GM18867 (cell line): ENCODE data around the gene ELP6.
"Not testable (repeated sequence)": the region's sequence is repeated elsewhere in the genome, so short reads cannot be mapped to it uniquely, and the experiment has no call there.

Experiments used
- ATAC-seq: cut with Tn5 transposase; IDR thresholded peaks from one replicate; pipeline ENCODE4 v1.9.1; 2021; ENCODE audit warnings: mild to moderate bottlenecking, moderate library complexity; ENCODE audit not compliant: unreplicated experiment

The ELP6 gene

DNA sequence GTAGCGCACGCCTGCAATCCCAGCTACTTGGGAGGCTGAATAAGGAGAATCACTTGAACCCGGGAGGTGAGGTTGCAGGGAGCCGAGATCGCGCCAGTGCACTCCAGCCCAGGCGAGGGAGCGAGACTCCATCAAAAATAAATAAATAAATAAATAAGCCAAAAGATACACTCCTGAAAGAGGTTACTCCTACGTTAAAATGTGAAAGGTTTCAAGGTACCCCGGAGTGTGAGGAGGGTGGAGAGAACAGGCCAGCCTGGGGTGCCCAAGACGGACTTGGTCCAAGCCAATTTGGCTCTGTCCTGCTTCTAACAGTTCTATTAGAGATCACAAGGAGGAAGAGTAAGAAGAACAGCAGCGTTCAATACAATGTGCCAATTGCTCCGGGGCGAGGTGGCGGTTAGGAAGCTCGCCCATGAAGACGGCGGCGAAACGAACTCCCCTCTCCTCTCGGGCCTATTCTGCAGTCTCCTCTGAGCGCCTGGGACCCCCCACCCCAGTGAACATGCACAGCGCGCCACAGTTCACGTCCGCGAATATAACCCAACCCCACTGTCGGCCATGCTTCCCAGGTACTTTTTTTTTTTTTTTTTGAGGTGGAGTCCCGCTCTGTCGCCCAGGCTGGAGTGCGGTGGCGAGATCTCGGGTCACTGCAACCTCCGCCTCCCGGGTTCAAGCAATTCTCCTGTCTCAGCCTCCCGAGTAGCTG is 942 bp downstream of the ELP6 start:
- ATAC-seq, result no peak

DNA sequence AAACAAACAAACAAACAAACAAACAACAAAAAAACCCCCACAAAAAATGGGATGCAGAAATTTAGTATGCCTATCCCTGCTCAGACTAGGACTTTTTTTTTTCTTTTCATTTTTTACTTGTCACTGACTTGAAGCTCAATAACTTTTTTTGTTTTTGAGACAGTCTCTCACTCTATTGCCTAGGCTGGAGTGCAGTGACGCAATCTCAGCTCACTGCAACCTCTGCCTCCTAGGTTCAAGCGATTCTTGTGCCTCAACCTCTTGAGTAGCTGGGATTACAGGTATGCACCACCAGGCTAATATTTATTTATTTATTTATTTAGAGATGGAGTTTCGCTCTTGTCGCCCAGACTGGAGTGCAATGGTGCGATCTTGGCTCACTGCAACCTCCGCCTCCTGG is 8.2 kb downstream of the ELP6 start:
- not testable (repeated sequence) for ATAC-seq

- no peak for ATAC-seq
These were observed 9.4 kb downstream of the ELP6 start for GRCh38 chr3:47504113-47504512.

GRCh38 chr3:47503033-47503432 is 10.5 kb downstream of the ELP6 start:
- no peak for ATAC-seq

DNA sequence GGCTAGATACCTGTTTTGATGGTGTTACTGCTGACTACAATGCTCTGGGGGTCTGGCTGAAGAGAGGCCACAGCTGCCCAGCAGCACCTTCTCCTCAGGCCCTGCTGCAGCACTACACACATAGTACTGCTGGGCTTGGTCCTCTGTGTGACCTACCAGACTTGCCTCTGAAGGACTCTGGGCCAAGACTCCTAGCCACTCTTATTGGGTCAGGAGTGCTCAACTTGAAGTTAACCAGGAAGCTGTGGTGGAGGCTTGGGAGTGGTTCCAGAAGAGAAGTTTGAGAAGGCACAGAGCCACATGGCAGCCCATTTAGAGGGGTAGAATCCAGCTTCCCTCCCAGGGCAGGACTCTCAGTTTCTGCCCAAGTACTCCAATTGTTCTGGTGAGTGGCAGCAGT is 16.6 kb downstream of the ELP6 start:
- ATAC-seq, result no peak

GRCh38 chr3:47495886-47496285 is 17.6 kb downstream of the ELP6 start:
- ATAC-seq, result no peak

DNA sequence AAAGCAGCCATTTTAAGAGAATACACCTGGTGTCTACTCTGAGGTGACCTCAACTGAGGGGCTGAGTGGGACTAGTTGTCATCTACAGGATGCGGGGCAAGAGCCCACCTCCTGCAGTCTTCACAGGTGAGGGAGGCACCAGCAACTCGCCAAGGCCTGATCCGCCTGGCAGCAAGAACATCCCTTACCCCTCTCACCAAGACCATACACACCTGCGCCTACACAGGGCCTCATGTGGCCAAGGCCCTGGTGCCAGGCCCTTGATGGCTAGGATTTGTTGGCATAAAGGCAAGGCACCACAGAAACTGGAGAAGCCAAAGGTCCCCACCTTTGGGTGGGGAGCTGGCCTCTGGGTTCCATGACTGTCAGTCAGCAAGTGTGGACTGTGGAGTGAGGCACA is 18.4 kb downstream of the ELP6 start:
- ATAC-seq, result no peak

DNA sequence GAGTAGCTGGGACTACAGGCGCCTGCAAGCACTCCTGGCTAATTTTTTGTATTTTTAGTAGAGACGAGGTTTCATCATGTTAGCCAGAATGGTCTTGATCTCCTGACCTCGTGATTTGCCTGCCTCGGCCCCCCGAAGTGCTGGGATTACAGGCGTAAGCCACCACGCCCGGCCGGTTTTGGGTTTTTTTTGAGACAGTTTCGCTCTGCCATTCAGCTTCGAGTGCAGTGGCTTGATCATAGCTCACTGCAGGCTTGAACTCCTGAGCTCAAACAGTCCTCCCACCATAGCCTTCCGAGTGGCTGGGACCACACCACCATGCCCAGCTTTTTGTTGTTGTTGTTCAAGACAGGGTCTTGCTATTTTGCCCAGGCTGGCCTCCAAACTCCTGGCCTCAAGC is 21.7 kb downstream of the ELP6 start:
- ATAC-seq, result no peak

DNA sequence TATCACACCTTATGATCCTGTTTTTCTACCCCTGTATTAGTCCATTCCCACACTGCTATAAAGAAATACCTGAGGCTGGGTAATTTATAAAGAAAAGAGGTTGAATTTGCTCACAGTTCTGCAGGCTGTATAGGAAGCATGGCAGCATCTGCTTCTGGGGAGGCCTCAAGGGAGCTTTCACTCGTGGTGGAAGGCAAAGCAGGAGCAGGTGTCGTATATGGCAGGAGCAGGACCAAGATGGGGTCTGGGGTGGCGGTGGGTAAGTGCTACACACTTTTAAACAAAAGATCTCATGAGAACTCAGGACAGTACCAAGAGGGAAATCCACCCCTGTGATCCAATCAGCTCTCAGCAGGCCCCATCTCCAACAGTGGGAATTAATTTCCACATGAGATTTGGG is 22.3 kb downstream of the ELP6 start:
- no peak for ATAC-seq

DNA sequence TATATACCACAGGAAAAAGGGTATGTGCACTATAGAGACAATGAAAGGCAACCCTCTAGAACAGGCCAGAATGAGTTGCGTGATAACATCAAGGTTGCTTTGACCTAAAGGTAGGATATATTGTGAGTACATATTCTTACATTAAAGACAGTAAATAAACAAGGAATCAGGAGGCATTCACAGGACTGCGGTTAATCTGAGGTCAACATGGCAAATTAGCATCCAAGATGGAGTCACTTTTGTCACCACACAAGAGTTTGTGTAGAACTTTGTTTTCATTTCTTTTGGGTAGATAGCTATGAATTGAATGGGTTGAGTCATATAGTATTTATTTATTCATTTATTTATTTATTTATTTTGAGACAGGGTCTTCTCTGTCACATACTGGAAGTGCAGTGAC is 26.2 kb downstream of the ELP6 start:
- no peak for ATAC-seq

GRCh38 chr3:47485812-47486211 is 27.7 kb downstream of the ELP6 start:
- no peak for ATAC-seq

GRCh38 chr3:47482366-47482765 is 31.1 kb downstream of the ELP6 start:
- no peak for ATAC-seq

GRCh38 chr3:47481763-47482162 is 31.7 kb downstream of the ELP6 start:
- ATAC-seq, result not testable (repeated sequence)

GRCh38 chr3:47480267-47480666 is 33.2 kb downstream of the ELP6 start:
- not testable (repeated sequence) for ATAC-seq

GRCh38 chr3:47479826-47480160 is 33.7 kb downstream of the ELP6 start:
- ATAC-seq, result no peak

- no peak for ATAC-seq
These were observed 35.5 kb downstream of the ELP6 start for GRCh38 chr3:47478022-47478421.

GRCh38 chr3:47476644-47477199 is 36.8 kb downstream of the ELP6 start:
- no peak for ATAC-seq

DNA sequence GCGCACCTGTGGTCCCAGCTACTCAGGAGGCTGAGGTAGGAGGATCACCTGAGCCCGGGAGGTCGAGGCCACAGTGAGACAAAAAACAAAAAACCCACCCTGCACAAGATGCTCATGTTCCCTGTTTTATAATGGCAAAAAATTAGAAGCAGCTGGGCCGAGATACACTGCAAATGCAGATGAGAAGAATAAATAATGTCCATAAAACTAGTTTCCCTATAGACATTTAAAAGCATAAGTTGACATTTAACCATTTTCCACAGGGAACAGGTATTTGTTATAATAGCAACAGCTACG is 37.2 kb downstream of the ELP6 start:
- no peak for ATAC-seq

DNA sequence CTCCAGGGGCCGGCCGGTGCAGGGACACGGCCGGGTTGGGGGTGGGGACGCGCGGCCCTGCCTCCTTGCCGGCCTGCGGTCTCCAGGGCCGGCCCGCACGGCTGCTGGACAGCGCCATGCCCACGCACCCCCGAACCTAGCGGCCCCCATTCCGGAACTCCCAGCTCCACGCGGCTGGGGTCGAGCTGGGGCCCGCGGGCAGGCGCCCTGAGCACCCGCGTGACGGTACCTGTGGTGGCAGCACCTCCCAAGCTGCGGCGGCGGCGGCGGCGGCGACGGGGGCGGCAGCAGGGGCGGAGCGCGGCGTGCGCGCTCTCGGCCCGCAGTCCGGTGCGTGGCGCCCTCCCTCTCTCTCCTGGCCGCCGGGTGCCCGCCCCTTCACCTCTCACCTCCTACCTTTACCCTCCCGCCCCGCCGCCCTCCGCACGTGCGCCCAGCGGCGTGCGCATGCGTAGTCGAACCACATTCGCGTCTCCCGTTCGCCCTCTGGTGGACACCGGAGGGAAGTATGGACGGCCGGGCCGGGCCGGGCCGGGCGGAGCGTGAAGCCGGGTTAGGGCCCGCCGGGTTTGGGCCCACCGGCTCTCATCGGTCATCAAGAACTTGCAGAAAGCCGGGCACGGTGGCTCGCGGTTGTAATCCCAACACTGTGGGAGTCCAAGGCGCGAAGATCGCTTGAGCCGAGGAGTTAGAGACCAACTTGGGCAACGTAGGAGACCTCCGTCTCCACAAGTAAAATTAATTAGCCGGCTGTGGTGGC is 37.8 kb downstream of the ELP6 start, which contains the start of gene SCAP:
Gene SCAP, minus strand, starts transcription at position 372 of the 760 bp plus-strand sequence. CDS start 32,948 bp downstream, outside the sequence.
- peak; percentile 86 for ATAC-seq

DNA sequence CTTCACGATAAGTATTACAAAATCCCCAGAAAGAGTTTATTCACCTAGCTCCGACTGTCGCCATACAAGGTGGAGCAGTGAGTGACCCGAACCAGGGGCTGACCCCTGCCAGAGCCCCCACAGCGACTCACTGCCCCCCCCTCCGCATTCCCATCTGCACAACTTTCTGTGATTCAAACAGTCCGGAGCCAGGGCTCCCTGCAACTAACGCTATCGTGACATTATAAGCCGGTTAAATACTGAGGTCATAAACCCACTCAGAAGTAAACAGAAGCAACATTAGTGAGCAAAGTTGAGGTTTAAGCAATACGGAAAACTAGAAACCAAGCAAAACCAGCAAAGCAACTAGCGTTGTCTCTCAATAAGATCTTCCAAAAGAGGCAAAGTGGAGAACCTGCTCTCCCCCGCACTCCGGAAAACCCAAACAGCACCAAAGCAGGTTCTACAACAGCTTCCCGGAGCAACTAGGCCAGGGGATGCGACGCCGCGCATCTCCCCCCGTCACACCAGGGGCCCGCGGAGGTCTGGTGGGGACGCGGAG is 38.4 kb downstream of the ELP6 start:
- no peak for ATAC-seq

DNA sequence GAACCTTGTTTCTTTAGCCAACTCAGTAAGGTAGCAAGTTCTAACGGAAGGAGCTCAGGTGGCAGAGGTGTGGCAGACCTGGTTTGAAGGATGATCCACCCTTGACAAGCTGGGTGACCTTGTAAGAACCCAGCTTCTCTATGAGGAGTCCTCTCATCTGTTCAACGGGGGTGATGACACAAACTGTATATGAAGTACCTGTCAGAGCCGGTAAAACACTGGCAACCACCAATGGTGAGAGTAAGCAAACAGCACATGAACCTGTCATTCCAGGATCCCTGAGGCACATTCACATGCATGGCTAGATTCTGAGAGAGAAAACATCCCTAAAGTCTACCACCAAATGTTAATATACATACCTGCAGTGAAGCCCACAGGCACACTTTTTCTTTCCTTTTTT is 40.1 kb downstream of the ELP6 start:
- no peak for ATAC-seq

DNA sequence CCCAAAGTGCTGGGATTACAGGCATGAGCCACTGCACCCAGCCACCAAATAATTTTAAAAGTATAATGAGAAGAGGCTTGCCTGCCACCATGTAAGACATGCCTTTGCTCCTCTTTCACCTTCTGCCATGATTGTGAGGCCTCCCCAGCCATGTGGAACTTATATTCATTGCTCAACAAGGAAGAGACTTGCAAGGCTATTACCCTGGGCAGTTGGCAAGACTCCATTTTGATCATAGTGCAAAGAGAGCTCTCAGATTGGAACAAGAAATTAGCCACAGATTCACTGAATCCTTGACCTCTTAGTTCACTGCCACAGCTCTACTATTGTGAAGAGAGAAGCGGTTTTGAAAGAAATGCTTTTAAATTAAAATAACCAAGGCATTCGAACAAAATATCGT is 43.9 kb downstream of the ELP6 start:
- no peak for ATAC-seq
